ENCODE measurements around the gene HSD17B10.

Gene HSD17B10

DNA sequence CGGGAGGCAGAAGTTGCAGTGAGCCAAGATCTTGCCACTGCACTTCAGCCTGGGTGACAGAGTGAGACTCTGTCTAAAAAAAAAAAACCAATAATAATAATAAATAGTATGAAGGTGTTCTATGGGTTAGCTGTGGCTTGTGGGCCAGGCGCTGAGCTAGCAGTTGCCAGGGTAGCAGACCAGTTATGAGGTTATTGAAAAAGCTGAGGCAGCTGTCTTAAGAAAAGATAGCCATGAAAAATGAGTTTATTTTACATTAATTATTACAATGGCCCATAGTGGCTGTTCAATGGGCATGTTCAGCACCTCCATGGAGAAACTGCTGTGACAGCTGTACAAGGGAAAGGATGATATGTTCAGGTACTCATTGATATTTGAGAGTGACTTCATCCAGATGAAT lies 13.3 kb upstream of the HSD17B10 start:
- TF ChIP-seq, protein P1, sequence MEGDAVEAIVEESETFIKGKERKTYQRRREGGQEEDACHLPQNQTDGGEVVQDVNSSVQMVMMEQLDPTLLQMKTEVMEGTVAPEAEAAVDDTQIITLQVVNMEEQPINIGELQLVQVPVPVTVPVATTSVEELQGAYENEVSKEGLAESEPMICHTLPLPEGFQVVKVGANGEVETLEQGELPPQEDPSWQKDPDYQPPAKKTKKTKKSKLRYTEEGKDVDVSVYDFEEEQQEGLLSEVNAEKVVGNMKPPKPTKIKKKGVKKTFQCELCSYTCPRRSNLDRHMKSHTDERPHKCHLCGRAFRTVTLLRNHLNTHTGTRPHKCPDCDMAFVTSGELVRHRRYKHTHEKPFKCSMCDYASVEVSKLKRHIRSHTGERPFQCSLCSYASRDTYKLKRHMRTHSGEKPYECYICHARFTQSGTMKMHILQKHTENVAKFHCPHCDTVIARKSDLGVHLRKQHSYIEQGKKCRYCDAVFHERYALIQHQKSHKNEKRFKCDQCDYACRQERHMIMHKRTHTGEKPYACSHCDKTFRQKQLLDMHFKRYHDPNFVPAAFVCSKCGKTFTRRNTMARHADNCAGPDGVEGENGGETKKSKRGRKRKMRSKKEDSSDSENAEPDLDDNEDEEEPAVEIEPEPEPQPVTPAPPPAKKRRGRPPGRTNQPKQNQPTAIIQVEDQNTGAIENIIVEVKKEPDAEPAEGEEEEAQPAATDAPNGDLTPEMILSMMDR (IDR thresholded peaks at IDR 0.05; ENCODE audit: insufficient read depth, low read depth, low read length, missing control alignments), result no peak
- no peak for DNase-seq (ENCODE audit: low read depth)
- H3K4me3 ChIP-seq (ENCODE audit: low read length), result no peak overlapping the region

DNA sequence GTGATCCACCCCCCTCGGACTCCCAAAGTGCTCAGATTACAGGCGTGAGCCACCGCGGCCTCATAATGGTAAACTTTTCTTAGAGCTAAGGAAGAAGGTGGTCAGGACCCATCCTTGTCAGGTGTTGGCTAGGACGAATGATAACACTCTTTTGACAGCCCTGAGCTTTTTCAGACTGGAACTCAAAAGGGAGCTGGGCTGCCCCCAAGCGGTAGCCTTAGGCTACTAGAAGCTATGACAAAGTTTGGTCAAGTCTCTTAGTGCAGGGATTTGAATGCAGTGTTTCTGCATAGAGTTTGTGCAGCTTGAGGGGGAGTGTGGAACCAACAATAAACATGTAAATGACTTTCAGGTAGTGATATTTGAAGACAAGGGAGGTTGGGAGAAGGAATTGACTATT lies 11.8 kb upstream of the HSD17B10 start:
- H3K4me3 ChIP-seq (ENCODE audit: low read length), result no peak overlapping the region
- TF ChIP-seq, protein P1 (IDR thresholded peaks at IDR 0.05; ENCODE audit: insufficient read depth, low read depth, low read length, missing control alignments), result peak; percentile 57
- peak; percentile 50 for DNase-seq (ENCODE audit: low read depth)

- no peak for DNase-seq (ENCODE audit: low read depth)
- TF ChIP-seq, protein P1 (IDR thresholded peaks at IDR 0.05; ENCODE audit: insufficient read depth, low read depth, low read length, missing control alignments), result no peak
- H3K4me3 ChIP-seq (ENCODE audit: low read length), result no peak overlapping the region
These were observed 8.1 kb upstream of the HSD17B10 start for GRCh38 chrX:53442322-53442631.

GRCh38 chrX:53441531-53442321 lies 7.6 kb upstream of the HSD17B10 start:
- TF ChIP-seq, protein P1 (IDR thresholded peaks at IDR 0.05; ENCODE audit: insufficient read depth, low read depth, low read length, missing control alignments), result no peak
- DNase-seq (ENCODE audit: low read depth), result peak; percentile 54
- peak overlapping the region; percentile 40 for H3K4me3 ChIP-seq (ENCODE audit: low read length)

- H3K4me3 ChIP-seq (ENCODE audit: low read length), result peak overlapping the region; percentile 40
- TF ChIP-seq, protein P1 (IDR thresholded peaks at IDR 0.05; ENCODE audit: insufficient read depth, low read depth, low read length, missing control alignments), result no peak
- peak; percentile 74 for DNase-seq (ENCODE audit: low read depth)
These were observed 6.7 kb upstream of the HSD17B10 start for GRCh38 chrX:53440621-53441517.

- peak overlapping the region; percentile 40 for H3K4me3 ChIP-seq (ENCODE audit: low read length)
- no peak for DNase-seq (ENCODE audit: low read depth)
These were observed 5.9 kb upstream of the HSD17B10 start for GRCh38 chrX:53440101-53440500.

More at GRCh38 chrX:53440101-53440500, 5.9 kb upstream of the HSD17B10 start:
- TF ChIP-seq, protein P1 (IDR thresholded peaks at IDR 0.05; ENCODE audit: insufficient read depth, low read depth, low read length, missing control alignments), result no peak

All from epithelial cell of esophagus (primary cell).